Measurements from ENCODE around the gene NOL9.

- TF ChIP-seq POLR2A (IDR thresholded peaks at IDR 0.05), result no peak
- no peak for TF ChIP-seq CTCF (IDR thresholded peaks at IDR 0.05)
Observed at GRCh38 chr1:6586404-6586816, 32.1 kb upstream of the NOL9 start.
